ENCODE results near the gene PDIK1L. TPM values are rescaled to one million over a fixed set of nuclear protein-coding genes. Genes with fewer than 3 reads are reported as not detected.
A peak's percentile ranks its signal among the peaks of the same experiment; 100 is the strongest.

The PDIK1L gene
- total RNA-seq, 1 donor from 2014 or later, result 11.8 TPM

GRCh38 chr1:26119892-26120608 lies 8.4 kb downstream of the PDIK1L start:
- no peak for TF ChIP-seq CTCF (IDR thresholded peaks at IDR 0.05)
- DNase-seq (no peak), ATAC-seq (no peak)
- no peaks in the 10 kb centered on the region for H3K27me3 ChIP-seq (ENCODE audit: low read depth)
- H3K4me3 ChIP-seq, result no peak overlapping the region
- peaks cover 47% of the 10 kb centered on the region for H3K4me1 ChIP-seq
- intact Hi-C loops (cut with DNase I), result no loop called here
- no peak overlapping the region for H3K27ac ChIP-seq
- H3K9me3 ChIP-seq, result no peaks in the 10 kb centered on the region
- peaks cover 48% of the 10 kb centered on the region for H3K36me3 ChIP-seq

GRCh38 chr1:26121854-26122773 lies 10.5 kb downstream of the PDIK1L start:
- Histone ChIP-seq H3K36me3 (peaks cover 28% of the 10 kb centered on the region), H3K9me3 (no peaks in the 10 kb centered on the region), H3K27me3 (ENCODE audit: low read depth) (no peaks in the 10 kb centered on the region), H3K4me1 (peaks cover 58% of the 10 kb centered on the region), H3K27ac (peak overlapping the region; percentile 8), H3K4me3 (no peak overlapping the region)
- ATAC-seq (peak in 1 of 2 donors; percentile 31), DNase-seq (no peak)
- no peak for TF ChIP-seq CTCF (IDR thresholded peaks at IDR 0.05)
- intact Hi-C loops (cut with DNase I), result no loop called here

- DNase-seq (no peak), ATAC-seq (no peak)
- Histone ChIP-seq H3K9me3 (no peaks in the 10 kb centered on the region), H3K4me3 (no peak overlapping the region), H3K27me3 (ENCODE audit: low read depth) (no peaks in the 10 kb centered on the region), H3K36me3 (peaks cover 18% of the 10 kb centered on the region), H3K4me1 (peaks cover 69% of the 10 kb centered on the region), H3K27ac (no peak overlapping the region)
- TF ChIP-seq CTCF (IDR thresholded peaks at IDR 0.05), result no peak
- intact Hi-C loops (cut with DNase I), result no loop called here
Observed at GRCh38 chr1:26122988-26123973, 11.7 kb downstream of the PDIK1L start.

- Histone ChIP-seq H3K36me3 (peaks cover 7% of the 10 kb centered on the region), H3K4me3 (no peak overlapping the region), H3K27me3 (ENCODE audit: low read depth) (no peaks in the 10 kb centered on the region), H3K4me1 (peaks cover 71% of the 10 kb centered on the region), H3K27ac (no peak overlapping the region), H3K9me3 (no peaks in the 10 kb centered on the region)
- ATAC-seq (no peak), DNase-seq (no peak)
- intact Hi-C loops (cut with DNase I), result no loop called here
- no peak for TF ChIP-seq CTCF (IDR thresholded peaks at IDR 0.05)
Observed at GRCh38 chr1:26124418-26125331, 13.1 kb downstream of the PDIK1L start.
